Panc1 (cell line): ENCODE measurements around the gene RBBP4.
"Not testable (repeated sequence)": the region's sequence is repeated elsewhere in the genome, so short reads cannot be mapped to it uniquely, and the experiment has no call there.

Experiments
- POLR2AphosphoS5 ChIP-seq: IDR thresholded peaks from 2 replicates; pipeline ENCODE4 v1.6.1; 2012; ENCODE audit warnings: mild to moderate bottlenecking, low read depth, low read length, moderate library complexity
- SIN3A ChIP-seq: IDR thresholded peaks from 2 replicates; pipeline ENCODE4 v1.6.1; 2012; ENCODE audit warnings: low read depth, mild to moderate bottlenecking, low read length, moderate library complexity, borderline replicate concordance; ENCODE audit not compliant: insufficient read depth
- TCF7L2 ChIP-seq: IDR thresholded peaks from 2 replicates; pipeline ENCODE4 v1.6.1; 2011; ENCODE audit warnings: mild to moderate bottlenecking, low read depth, low read length, inconsistent platforms
- TF ChIP-seq, protein P1 (sequence below): fragments of 450-650 bp; IDR thresholded peaks from 2 replicates; pipeline ENCODE4 v1.5.1; 2017; ENCODE audit warnings: mild to moderate bottlenecking
- TF ChIP-seq, protein P2 (sequence below), 2 experiments: IDR thresholded peaks; 2 replicates each; pipeline ENCODE4 v1.6.1; 2011 to 2012; ENCODE audit warnings: low read depth in 2 of 2, control low read depth in 1 of 2, low read length in 1 of 2, mild to moderate bottlenecking in 1 of 2, moderate library complexity in 1 of 2; ENCODE audit not compliant: insufficient read depth in 1 of 2

DNA sequence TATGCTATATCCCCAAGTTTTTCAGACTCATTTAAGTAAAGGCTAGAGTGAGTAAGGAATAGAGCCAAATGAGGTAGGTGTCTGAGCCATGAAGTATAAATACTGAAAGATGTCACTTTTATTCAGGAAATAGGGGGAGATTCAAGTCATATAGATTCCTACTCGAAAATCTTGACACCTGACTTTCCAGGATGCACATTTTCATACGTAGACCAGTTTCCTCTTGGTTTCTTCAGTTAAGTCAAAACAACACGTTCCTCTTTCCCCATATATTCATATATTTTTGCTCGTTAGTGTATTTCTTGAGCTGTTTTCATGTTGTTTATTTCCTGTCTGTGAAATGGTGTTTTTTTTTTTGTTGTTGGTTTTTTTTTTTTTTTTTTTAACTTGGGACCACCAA lies 29.0 kb downstream of the RBBP4 start:
- TF ChIP-seq, protein P1, sequence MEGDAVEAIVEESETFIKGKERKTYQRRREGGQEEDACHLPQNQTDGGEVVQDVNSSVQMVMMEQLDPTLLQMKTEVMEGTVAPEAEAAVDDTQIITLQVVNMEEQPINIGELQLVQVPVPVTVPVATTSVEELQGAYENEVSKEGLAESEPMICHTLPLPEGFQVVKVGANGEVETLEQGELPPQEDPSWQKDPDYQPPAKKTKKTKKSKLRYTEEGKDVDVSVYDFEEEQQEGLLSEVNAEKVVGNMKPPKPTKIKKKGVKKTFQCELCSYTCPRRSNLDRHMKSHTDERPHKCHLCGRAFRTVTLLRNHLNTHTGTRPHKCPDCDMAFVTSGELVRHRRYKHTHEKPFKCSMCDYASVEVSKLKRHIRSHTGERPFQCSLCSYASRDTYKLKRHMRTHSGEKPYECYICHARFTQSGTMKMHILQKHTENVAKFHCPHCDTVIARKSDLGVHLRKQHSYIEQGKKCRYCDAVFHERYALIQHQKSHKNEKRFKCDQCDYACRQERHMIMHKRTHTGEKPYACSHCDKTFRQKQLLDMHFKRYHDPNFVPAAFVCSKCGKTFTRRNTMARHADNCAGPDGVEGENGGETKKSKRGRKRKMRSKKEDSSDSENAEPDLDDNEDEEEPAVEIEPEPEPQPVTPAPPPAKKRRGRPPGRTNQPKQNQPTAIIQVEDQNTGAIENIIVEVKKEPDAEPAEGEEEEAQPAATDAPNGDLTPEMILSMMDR: not testable (repeated sequence)
- TF ChIP-seq POLR2AphosphoS5, SIN3A, TCF7L2: not testable (repeated sequence)
- TF ChIP-seq, protein P2, sequence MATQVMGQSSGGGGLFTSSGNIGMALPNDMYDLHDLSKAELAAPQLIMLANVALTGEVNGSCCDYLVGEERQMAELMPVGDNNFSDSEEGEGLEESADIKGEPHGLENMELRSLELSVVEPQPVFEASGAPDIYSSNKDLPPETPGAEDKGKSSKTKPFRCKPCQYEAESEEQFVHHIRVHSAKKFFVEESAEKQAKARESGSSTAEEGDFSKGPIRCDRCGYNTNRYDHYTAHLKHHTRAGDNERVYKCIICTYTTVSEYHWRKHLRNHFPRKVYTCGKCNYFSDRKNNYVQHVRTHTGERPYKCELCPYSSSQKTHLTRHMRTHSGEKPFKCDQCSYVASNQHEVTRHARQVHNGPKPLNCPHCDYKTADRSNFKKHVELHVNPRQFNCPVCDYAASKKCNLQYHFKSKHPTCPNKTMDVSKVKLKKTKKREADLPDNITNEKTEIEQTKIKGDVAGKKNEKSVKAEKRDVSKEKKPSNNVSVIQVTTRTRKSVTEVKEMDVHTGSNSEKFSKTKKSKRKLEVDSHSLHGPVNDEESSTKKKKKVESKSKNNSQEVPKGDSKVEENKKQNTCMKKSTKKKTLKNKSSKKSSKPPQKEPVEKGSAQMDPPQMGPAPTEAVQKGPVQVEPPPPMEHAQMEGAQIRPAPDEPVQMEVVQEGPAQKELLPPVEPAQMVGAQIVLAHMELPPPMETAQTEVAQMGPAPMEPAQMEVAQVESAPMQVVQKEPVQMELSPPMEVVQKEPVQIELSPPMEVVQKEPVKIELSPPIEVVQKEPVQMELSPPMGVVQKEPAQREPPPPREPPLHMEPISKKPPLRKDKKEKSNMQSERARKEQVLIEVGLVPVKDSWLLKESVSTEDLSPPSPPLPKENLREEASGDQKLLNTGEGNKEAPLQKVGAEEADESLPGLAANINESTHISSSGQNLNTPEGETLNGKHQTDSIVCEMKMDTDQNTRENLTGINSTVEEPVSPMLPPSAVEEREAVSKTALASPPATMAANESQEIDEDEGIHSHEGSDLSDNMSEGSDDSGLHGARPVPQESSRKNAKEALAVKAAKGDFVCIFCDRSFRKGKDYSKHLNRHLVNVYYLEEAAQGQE (IDR thresholded peaks at IDR 0.05; ENCODE audit: insufficient read depth in 1 of 2, low read depth in 2 of 2, low read length in 1 of 2): not testable (repeated sequence)
